ENCODE measurements around the gene TMEM238L.

The TMEM238L gene

GRCh38 chr17:10821770-10822169 lies 17.9 kb upstream of the TMEM238L start:
- TF ChIP-seq CTCF (IDR thresholded peaks at IDR 0.05; ENCODE audit: borderline replicate concordance, control extremely low read depth, extremely low read depth, insufficient read depth, missing control alignments) = no peak
- DNase-seq (ENCODE audit: low spot score) = no peak
- in situ Hi-C loops (cut with MboI; ENCODE audit: low sequenced_read_pairs, unreplicated experiment) = no loop called here

GRCh38 chr17:10821054-10821453 lies 17.2 kb upstream of the TMEM238L start:
- DNase-seq (ENCODE audit: low spot score) = no peak
- in situ Hi-C loops (cut with MboI; ENCODE audit: low sequenced_read_pairs, unreplicated experiment) = no loop called here
- TF ChIP-seq CTCF (IDR thresholded peaks at IDR 0.05; ENCODE audit: borderline replicate concordance, control extremely low read depth, extremely low read depth, insufficient read depth, missing control alignments) = no peak

- in situ Hi-C loops (cut with MboI; ENCODE audit: low sequenced_read_pairs, unreplicated experiment) = no loop called here
- TF ChIP-seq CTCF (IDR thresholded peaks at IDR 0.05; ENCODE audit: borderline replicate concordance, control extremely low read depth, extremely low read depth, insufficient read depth, missing control alignments) = no peak
- DNase-seq (ENCODE audit: low spot score) = no peak
These were observed 11.4 kb upstream of the TMEM238L start for GRCh38 chr17:10815319-10815718.

GRCh38 chr17:10814075-10814474 lies 10.2 kb upstream of the TMEM238L start:
- no peak for TF ChIP-seq CTCF (IDR thresholded peaks at IDR 0.05; ENCODE audit: borderline replicate concordance, control extremely low read depth, extremely low read depth, insufficient read depth, missing control alignments)
- no peak for DNase-seq (ENCODE audit: low spot score)
- in situ Hi-C loops (cut with MboI; ENCODE audit: low sequenced_read_pairs, unreplicated experiment) = no loop called here

GRCh38 chr17:10812674-10813073 lies 8.8 kb upstream of the TMEM238L start:
- no peak for TF ChIP-seq CTCF (IDR thresholded peaks at IDR 0.05; ENCODE audit: borderline replicate concordance, control extremely low read depth, extremely low read depth, insufficient read depth, missing control alignments)
- in situ Hi-C loops (cut with MboI; ENCODE audit: low sequenced_read_pairs, unreplicated experiment) = no loop called here
- no peak for DNase-seq (ENCODE audit: low spot score)

- no peak for DNase-seq (ENCODE audit: low spot score)
- in situ Hi-C loops (cut with MboI; ENCODE audit: low sequenced_read_pairs, unreplicated experiment) = no loop called here
- no peak for TF ChIP-seq CTCF (IDR thresholded peaks at IDR 0.05; ENCODE audit: borderline replicate concordance, control extremely low read depth, extremely low read depth, insufficient read depth, missing control alignments)
These were observed 5.7 kb upstream of the TMEM238L start for GRCh38 chr17:10809605-10810004.

- TF ChIP-seq CTCF (IDR thresholded peaks at IDR 0.05; ENCODE audit: borderline replicate concordance, control extremely low read depth, extremely low read depth, insufficient read depth, missing control alignments) = no peak
- DNase-seq (ENCODE audit: low spot score) = no peak
- in situ Hi-C loops (cut with MboI; ENCODE audit: low sequenced_read_pairs, unreplicated experiment) = no loop called here
These were observed 3.8 kb upstream of the TMEM238L start for GRCh38 chr17:10807704-10808128.
